HUES64 (cell line): Measurements from ENCODE around the gene PGAM2.

ENCODE experiments used
- H3K27ac ChIP-seq: 2 replicates; pipeline ENCODE4 v1.7.0; 2013; ENCODE audit warnings: low read depth, low read length, inconsistent platforms
- H3K27me3 ChIP-seq: 2 replicates; pipeline ENCODE4 v1.6.1; 2013; ENCODE audit warnings: mild to moderate bottlenecking, low read length; ENCODE audit not compliant: insufficient read depth
- H3K36me3 ChIP-seq: 2 replicates; pipeline ENCODE4 v1.6.1; 2013; ENCODE audit warnings: mild to moderate bottlenecking, low read length; ENCODE audit not compliant: insufficient read depth
- H3K4me1 ChIP-seq: 2 replicates; pipeline ENCODE4 v1.6.1; 2013; ENCODE audit warnings: mild to moderate bottlenecking, low read length, moderate library complexity; ENCODE audit not compliant: insufficient read depth
- H3K4me3 ChIP-seq: 2 replicates; pipeline ENCODE4 v1.5.1; 2013; ENCODE audit warnings: mild to moderate bottlenecking, low read length, moderate library complexity
- H3K9ac ChIP-seq: 2 replicates; pipeline ENCODE4 v1.6.1; 2013; ENCODE audit warnings: mild to moderate bottlenecking, low read depth, low read length
- H3K9me3 ChIP-seq: 2 replicates; pipeline ENCODE4 v1.6.1; 2013; ENCODE audit warnings: low read depth, low read length; ENCODE audit not compliant: insufficient read depth
- WGBS: fragments of 150-250, 120-280 bp; methylation state at CpG from one replicate; pipeline ENCODE4 v1.1.7; 2013; ENCODE audit warnings: missing lambda C conversion rate; 5-methylcytosine and 5-hydroxymethylcytosine counted together

PGAM2 gene

GRCh38 chr7:44107961-44108767 is 42.8 kb upstream of the PGAM2 start:
- H3K9ac ChIP-seq = no peak overlapping the region
- H3K4me3 ChIP-seq = no peak overlapping the region
- H3K9me3 ChIP-seq = no peaks in the 10 kb centered on the region
- H3K36me3 ChIP-seq = peaks cover 15% of the 10 kb centered on the region; the same call in 1 of the 2 replicates
- no peak overlapping the region for H3K27ac ChIP-seq
- H3K4me1 ChIP-seq = peaks cover 16% of the 10 kb centered on the region; the same call in 1 of the 2 replicates
- H3K27me3 ChIP-seq = peaks cover 14% of the 10 kb centered on the region
- WGBS = 92% methylated on average over 21 of the region's 21 CpGs

GRCh38 chr7:44107116-44107960 is 42.0 kb upstream of the PGAM2 start:
- no peak overlapping the region for H3K9ac ChIP-seq
- H3K36me3 ChIP-seq = peaks cover 11% of the 10 kb centered on the region; the same call in 1 of the 2 replicates
- no peaks in the 10 kb centered on the region for H3K9me3 ChIP-seq
- peaks cover 10% of the 10 kb centered on the region; the same call in 1 of the 2 replicates for H3K4me1 ChIP-seq
- H3K4me3 ChIP-seq = no peak overlapping the region
- H3K27ac ChIP-seq = no peak overlapping the region
- 95% methylated on average over 18 of the region's 18 CpGs for WGBS
- H3K27me3 ChIP-seq = peaks cover 20% of the 10 kb centered on the region

- Histone ChIP-seq H3K9me3 (no peaks in the 10 kb centered on the region), H3K4me1 (peaks cover 10% of the 10 kb centered on the region; the same call in 1 of the 2 replicates), H3K27me3 (peaks cover 20% of the 10 kb centered on the region), H3K27ac (no peak overlapping the region), H3K36me3 (peaks cover 11% of the 10 kb centered on the region; the same call in 1 of the 2 replicates), H3K4me3 (no peak overlapping the region), H3K9ac (no peak overlapping the region)
- WGBS = 88% methylated on average over 10 of the region's 10 CpGs
Measured at GRCh38 chr7:44106311-44107065, 41.1 kb upstream of the PGAM2 start.

- Histone ChIP-seq H3K27ac (no peak overlapping the region), H3K4me1 (peaks cover 10% of the 10 kb centered on the region; the same call in 1 of the 2 replicates), H3K9ac (no peak overlapping the region), H3K4me3 (peak overlapping the region; percentile 57; the same call in 1 of the 2 replicates), H3K27me3 (peaks cover 20% of the 10 kb centered on the region), H3K9me3 (no peaks in the 10 kb centered on the region), H3K36me3 (peaks cover 6% of the 10 kb centered on the region; the same call in 1 of the 2 replicates)
- WGBS = 91% methylated on average over 2 of the region's 2 CpGs
Measured at GRCh38 chr7:44105832-44106231, 40.5 kb upstream of the PGAM2 start.

- Histone ChIP-seq H3K36me3 (peaks cover 3% of the 10 kb centered on the region; the same call in 1 of the 2 replicates), H3K4me3 (peak overlapping the region; percentile 57), H3K4me1 (peaks cover 10% of the 10 kb centered on the region; the same call in 1 of the 2 replicates), H3K27me3 (peaks cover 20% of the 10 kb centered on the region), H3K9ac (0 out of 2 replicates have a peak overlapping the region, but pooled peaks have one; percentile 30), H3K27ac (no peak overlapping the region), H3K9me3 (no peaks in the 10 kb centered on the region)
- WGBS = 18% methylated on average over 26 of the region's 28 CpGs
Measured at GRCh38 chr7:44104860-44105771, 39.7 kb upstream of the PGAM2 start.

GRCh38 chr7:44103923-44104859 is 38.8 kb upstream of the PGAM2 start, which contains the start of gene AEBP1:
AEBP1 (plus strand) TSS chr7:44104345; CDS start chr7:44104666, 321 bp downstream.
- Histone ChIP-seq H3K4me3 (peak within 1 kb of the TSS; percentile 57), H3K27me3 (peaks cover 20% of the 10 kb centered on the region), H3K36me3 (peaks cover 3% of the 10 kb centered on the region; the same call in 1 of the 2 replicates), H3K9ac (peak within 1 kb of the TSS; percentile 30; the same call in 1 of the 2 replicates), H3K4me1 (peaks cover 10% of the 10 kb centered on the region; the same call in 1 of the 2 replicates), H3K9me3 (no peaks in the 10 kb centered on the region), H3K27ac (no peak within 1 kb of the TSS)
- 2% methylated on average over 70 of the region's 87 CpGs for WGBS

- Histone ChIP-seq H3K27ac (no peak overlapping the region), H3K9me3 (no peaks in the 10 kb centered on the region), H3K27me3 (peaks cover 20% of the 10 kb centered on the region), H3K9ac (no peak overlapping the region), H3K4me1 (peaks cover 10% of the 10 kb centered on the region; the same call in 1 of the 2 replicates), H3K4me3 (peak overlapping the region; percentile 56), H3K36me3 (no peaks in the 10 kb centered on the region; the same call in 1 of the 2 replicates)
- WGBS = 45% methylated on average over 8 of the region's 8 CpGs
Measured at GRCh38 chr7:44103566-44103922, 38.2 kb upstream of the PGAM2 start.

- Histone ChIP-seq H3K4me1 (peaks cover 10% of the 10 kb centered on the region; the same call in 1 of the 2 replicates), H3K9me3 (no peaks in the 10 kb centered on the region), H3K27ac (no peak overlapping the region), H3K27me3 (peaks cover 20% of the 10 kb centered on the region), H3K36me3 (no peaks in the 10 kb centered on the region; the same call in 1 of the 2 replicates), H3K4me3 (0 out of 2 replicates have a peak overlapping the region, but pooled peaks have one; percentile 56), H3K9ac (no peak overlapping the region)
- WGBS = 85% methylated on average over 8 of the region's 8 CpGs
Measured at GRCh38 chr7:44102846-44103565, 37.6 kb upstream of the PGAM2 start.
